ENCODE data around the gene RHOT2. TPM values are rescaled to one million over a fixed set of nuclear protein-coding genes. Genes with fewer than 3 reads are reported as not detected.

RHOT2 gene
- total RNA-seq, 1 experiment from 2014 or later = 73.8 TPM

GRCh38 chr16:683396-684070 is 15.6 kb downstream of the RHOT2 start:
- 0 out of 2 replicates have a peak, but pooled peaks cover 4% of the 10 kb centered on the region for H3K36me3 ChIP-seq (ENCODE audit: insufficient read depth, low read length)
- no peaks in the 10 kb centered on the region for H3K27me3 ChIP-seq (ENCODE audit: low read length)
- H3K9ac ChIP-seq (ENCODE audit: low read length) = peak overlapping the region; percentile 77
- H3K27ac ChIP-seq (ENCODE audit: low read length) = no peak overlapping the region
- peak; percentile 63 for DNase-seq
- H3K79me2 ChIP-seq (ENCODE audit: low read length) = peaks cover 27% of the 10 kb centered on the region
- peak overlapping the region; percentile 78 for H3K4me3 ChIP-seq (ENCODE audit: low read length)
- peak overlapping the region; percentile 75 for H3K4me2 ChIP-seq (ENCODE audit: low read depth, low read length, poor library complexity, severe bottlenecking)
- H4K20me1 ChIP-seq (ENCODE audit: insufficient read depth, low read depth, low read length) = peaks cover 13% of the 10 kb centered on the region
- no peak overlapping the region for H2AFZ ChIP-seq (ENCODE audit: low read length)
- H3K9me2 ChIP-seq (replicated peaks; ENCODE audit: insufficient read depth, low read length) = no peaks in the 10 kb centered on the region
- H3K4me1 ChIP-seq (ENCODE audit: low read length) = peaks cover 30% of the 10 kb centered on the region
- H3K9me3 ChIP-seq (ENCODE audit: low read length) = no peaks in the 10 kb centered on the region

GRCh38 chr16:684071-684794 is 16.3 kb downstream of the RHOT2 start, which contains the start of gene JMJD8:
Gene JMJD8 (minus strand): TSS chr16:684334. CDS start chr16:684319, 15 bp downstream.
- peak within 1 kb of the TSS; percentile 78 for H3K4me3 ChIP-seq (ENCODE audit: low read length)
- DNase-seq = peak; percentile 96
- H3K9me2 ChIP-seq (replicated peaks; ENCODE audit: insufficient read depth, low read length) = no peaks in the 10 kb centered on the region
- no peaks in the 10 kb centered on the region for H3K27me3 ChIP-seq (ENCODE audit: low read length)
- H3K27ac ChIP-seq (ENCODE audit: low read length) = no peak within 1 kb of the TSS
- H3K36me3 ChIP-seq (ENCODE audit: insufficient read depth, low read length) = 0 out of 2 replicates have a peak, but pooled peaks cover 4% of the 10 kb centered on the region
- H2AFZ ChIP-seq (ENCODE audit: low read length) = no peak within 1 kb of the TSS
- H3K9me3 ChIP-seq (ENCODE audit: low read length) = no peaks in the 10 kb centered on the region
- H3K4me2 ChIP-seq (ENCODE audit: low read depth, low read length, poor library complexity, severe bottlenecking) = peak within 1 kb of the TSS; percentile 75
- H4K20me1 ChIP-seq (ENCODE audit: insufficient read depth, low read depth, low read length) = peaks cover 13% of the 10 kb centered on the region
- peaks cover 37% of the 10 kb centered on the region for H3K4me1 ChIP-seq (ENCODE audit: low read length)
- peak within 1 kb of the TSS; percentile 77 for H3K9ac ChIP-seq (ENCODE audit: low read length)
- H3K79me2 ChIP-seq (ENCODE audit: low read length) = peaks cover 27% of the 10 kb centered on the region

GRCh38 chr16:684961-685696 is 17.2 kb downstream of the RHOT2 start:
- no peak overlapping the region for H3K4me2 ChIP-seq (ENCODE audit: low read depth, low read length, poor library complexity, severe bottlenecking)
- H3K9me2 ChIP-seq (replicated peaks; ENCODE audit: insufficient read depth, low read length) = no peaks in the 10 kb centered on the region
- H2AFZ ChIP-seq (ENCODE audit: low read length) = no peak overlapping the region
- 0 out of 2 replicates have a peak, but pooled peaks cover 4% of the 10 kb centered on the region for H3K36me3 ChIP-seq (ENCODE audit: insufficient read depth, low read length)
- peaks cover 13% of the 10 kb centered on the region for H4K20me1 ChIP-seq (ENCODE audit: insufficient read depth, low read depth, low read length)
- H3K4me1 ChIP-seq (ENCODE audit: low read length) = peaks cover 36% of the 10 kb centered on the region
- no peak overlapping the region for H3K4me3 ChIP-seq (ENCODE audit: low read length)
- DNase-seq = no peak
- no peaks in the 10 kb centered on the region for H3K27me3 ChIP-seq (ENCODE audit: low read length)
- no peaks in the 10 kb centered on the region for H3K9me3 ChIP-seq (ENCODE audit: low read length)
- no peak overlapping the region for H3K27ac ChIP-seq (ENCODE audit: low read length)
- peaks cover 34% of the 10 kb centered on the region for H3K79me2 ChIP-seq (ENCODE audit: low read length)
- H3K9ac ChIP-seq (ENCODE audit: low read length) = no peak overlapping the region

- no peak overlapping the region for H2AFZ ChIP-seq (ENCODE audit: low read length)
- no peak for DNase-seq
- H3K27ac ChIP-seq (ENCODE audit: low read length) = no peak overlapping the region
- H3K4me3 ChIP-seq (ENCODE audit: low read length) = no peak overlapping the region
- H3K4me2 ChIP-seq (ENCODE audit: low read depth, low read length, poor library complexity, severe bottlenecking) = no peak overlapping the region
- 0 out of 2 replicates have a peak, but pooled peaks cover 4% of the 10 kb centered on the region for H3K36me3 ChIP-seq (ENCODE audit: insufficient read depth, low read length)
- H3K79me2 ChIP-seq (ENCODE audit: low read length) = peaks cover 30% of the 10 kb centered on the region
- H3K4me1 ChIP-seq (ENCODE audit: low read length) = peaks cover 36% of the 10 kb centered on the region
- no peaks in the 10 kb centered on the region for H3K27me3 ChIP-seq (ENCODE audit: low read length)
- H3K9me2 ChIP-seq (replicated peaks; ENCODE audit: insufficient read depth, low read length) = no peaks in the 10 kb centered on the region; the same call in 1 of the 2 replicates
- peaks cover 9% of the 10 kb centered on the region for H4K20me1 ChIP-seq (ENCODE audit: insufficient read depth, low read depth, low read length)
- H3K9me3 ChIP-seq (ENCODE audit: low read length) = no peaks in the 10 kb centered on the region
- H3K9ac ChIP-seq (ENCODE audit: low read length) = no peak overlapping the region
Observed at GRCh38 chr16:685967-686366, 18.0 kb downstream of the RHOT2 start.

GRCh38 chr16:686459-687260 is 18.7 kb downstream of the RHOT2 start:
- DNase-seq = no peak
- Histone ChIP-seq H3K79me2 (ENCODE audit: low read length) (peaks cover 23% of the 10 kb centered on the region), H3K4me3 (ENCODE audit: low read length) (no peak overlapping the region), H3K9ac (ENCODE audit: low read length) (no peak overlapping the region), H3K4me1 (ENCODE audit: low read length) (peaks cover 29% of the 10 kb centered on the region), H3K36me3 (ENCODE audit: insufficient read depth, low read length) (0 out of 2 replicates have a peak, but pooled peaks cover 4% of the 10 kb centered on the region), H2AFZ (ENCODE audit: low read length) (no peak overlapping the region), H3K27me3 (ENCODE audit: low read length) (no peaks in the 10 kb centered on the region), H3K27ac (ENCODE audit: low read length) (no peak overlapping the region), H3K9me3 (ENCODE audit: low read length) (no peaks in the 10 kb centered on the region), H3K4me2 (ENCODE audit: low read depth, low read length, poor library complexity, severe bottlenecking) (no peak overlapping the region), H4K20me1 (ENCODE audit: insufficient read depth, low read depth, low read length) (peaks cover 2% of the 10 kb centered on the region), H3K9me2 (replicated peaks; ENCODE audit: insufficient read depth, low read length) (no peaks in the 10 kb centered on the region; the same call in 1 of the 2 replicates)

GRCh38 chr16:687499-687898 is 19.6 kb downstream of the RHOT2 start:
- Histone ChIP-seq H3K9me2 (replicated peaks; ENCODE audit: insufficient read depth, low read length) (no peaks in the 10 kb centered on the region; the same call in 1 of the 2 replicates), H3K9ac (ENCODE audit: low read length) (no peak overlapping the region), H3K79me2 (ENCODE audit: low read length) (peaks cover 15% of the 10 kb centered on the region), H2AFZ (ENCODE audit: low read length) (no peak overlapping the region), H3K36me3 (ENCODE audit: insufficient read depth, low read length) (no peaks in the 10 kb centered on the region), H3K27me3 (ENCODE audit: low read length) (no peaks in the 10 kb centered on the region), H3K9me3 (ENCODE audit: low read length) (no peaks in the 10 kb centered on the region), H3K27ac (ENCODE audit: low read length) (no peak overlapping the region), H3K4me3 (ENCODE audit: low read length) (no peak overlapping the region), H3K4me2 (ENCODE audit: low read depth, low read length, poor library complexity, severe bottlenecking) (no peak overlapping the region), H3K4me1 (ENCODE audit: low read length) (peaks cover 21% of the 10 kb centered on the region), H4K20me1 (ENCODE audit: insufficient read depth, low read depth, low read length) (no peaks in the 10 kb centered on the region)
- no peak for DNase-seq

GRCh38 chr16:689175-689897 is 21.4 kb downstream of the RHOT2 start:
- H3K27me3 ChIP-seq (ENCODE audit: low read length) = no peaks in the 10 kb centered on the region
- no peaks in the 10 kb centered on the region for H4K20me1 ChIP-seq (ENCODE audit: insufficient read depth, low read depth, low read length)
- H3K4me1 ChIP-seq (ENCODE audit: low read length) = peaks cover 19% of the 10 kb centered on the region
- H3K27ac ChIP-seq (ENCODE audit: low read length) = peak overlapping the region; percentile 56
- no peaks in the 10 kb centered on the region for H3K36me3 ChIP-seq (ENCODE audit: insufficient read depth, low read length)
- peak overlapping the region; percentile 97 for H3K4me3 ChIP-seq (ENCODE audit: low read length)
- H3K9me2 ChIP-seq (replicated peaks; ENCODE audit: insufficient read depth, low read length) = no peaks in the 10 kb centered on the region; the same call in 1 of the 2 replicates
- H3K9me3 ChIP-seq (ENCODE audit: low read length) = no peaks in the 10 kb centered on the region
- DNase-seq = no peak
- H3K79me2 ChIP-seq (ENCODE audit: low read length) = peaks cover 6% of the 10 kb centered on the region; the same call in 1 of the 2 replicates
- no peak overlapping the region for H2AFZ ChIP-seq (ENCODE audit: low read length)
- H3K9ac ChIP-seq (ENCODE audit: low read length) = peak overlapping the region; percentile 95
- peak overlapping the region; percentile 95 for H3K4me2 ChIP-seq (ENCODE audit: low read depth, low read length, poor library complexity, severe bottlenecking)
